ENCODE data around the gene OSBPL10. TPM values are rescaled to one million over a fixed set of nuclear protein-coding genes. Genes with fewer than 3 reads are reported as not detected.

Gene OSBPL10
- total RNA-seq, 1 donor from 2014 or later = 18.8 TPM

- no peaks in the 10 kb centered on the region for H3K4me1 ChIP-seq
- DNase-seq (no peak), ATAC-seq (no peak)
- intact Hi-C loops (cut with DNase I) = no loop called here
- H3K9me3 ChIP-seq = no peaks in the 10 kb centered on the region
- no peak overlapping the region for H3K27ac ChIP-seq
- H3K27me3 ChIP-seq (ENCODE audit: low read depth) = no peaks in the 10 kb centered on the region
- H3K36me3 ChIP-seq = no peaks in the 10 kb centered on the region
- H3K4me3 ChIP-seq = no peak overlapping the region
- TF ChIP-seq CTCF (IDR thresholded peaks at IDR 0.05) = no peak
These were observed 159.9 kb downstream of the OSBPL10 start for GRCh38 chr3:31821118-31821517.

- ATAC-seq = no peak
- H3K4me1 ChIP-seq = no peaks in the 10 kb centered on the region
- no peaks in the 10 kb centered on the region for H3K9me3 ChIP-seq
- intact Hi-C loops (cut with DNase I) = no loop called here
- DNase-seq = no peak
- TF ChIP-seq CTCF (IDR thresholded peaks at IDR 0.05) = no peak
- H3K27ac ChIP-seq = no peak overlapping the region
- H3K4me3 ChIP-seq = no peak overlapping the region
- no peaks in the 10 kb centered on the region for H3K36me3 ChIP-seq
- H3K27me3 ChIP-seq (ENCODE audit: low read depth) = no peaks in the 10 kb centered on the region
These were observed 161.6 kb downstream of the OSBPL10 start for GRCh38 chr3:31819441-31819840.

- Histone ChIP-seq H3K27me3 (ENCODE audit: low read depth) (no peaks in the 10 kb centered on the region), H3K27ac (no peak overlapping the region), H3K4me1 (no peaks in the 10 kb centered on the region), H3K9me3 (no peaks in the 10 kb centered on the region), H3K4me3 (no peak overlapping the region), H3K36me3 (no peaks in the 10 kb centered on the region)
- DNase-seq (no peak), ATAC-seq (peak in 1 of 2 donors; percentile 22)
- no peak for TF ChIP-seq CTCF (IDR thresholded peaks at IDR 0.05)
- intact Hi-C loops (cut with DNase I) = no loop called here
These were observed 163.6 kb downstream of the OSBPL10 start for GRCh38 chr3:31817411-31817966.

GRCh38 chr3:31815631-31816440 lies 165.2 kb downstream of the OSBPL10 start:
- ATAC-seq (no peak), DNase-seq (no peak)
- no peak for TF ChIP-seq CTCF (IDR thresholded peaks at IDR 0.05)
- Histone ChIP-seq H3K4me1 (no peaks in the 10 kb centered on the region), H3K36me3 (no peaks in the 10 kb centered on the region), H3K9me3 (no peaks in the 10 kb centered on the region), H3K4me3 (no peak overlapping the region), H3K27me3 (ENCODE audit: low read depth) (no peaks in the 10 kb centered on the region), H3K27ac (no peak overlapping the region)
- intact Hi-C loops (cut with DNase I) = no loop called here

GRCh38 chr3:31815006-31815405 lies 166.1 kb downstream of the OSBPL10 start:
- Histone ChIP-seq H3K27ac (no peak overlapping the region), H3K9me3 (no peaks in the 10 kb centered on the region), H3K36me3 (no peaks in the 10 kb centered on the region), H3K4me1 (no peaks in the 10 kb centered on the region), H3K27me3 (ENCODE audit: low read depth) (no peaks in the 10 kb centered on the region), H3K4me3 (no peak overlapping the region)
- DNase-seq (no peak), ATAC-seq (no peak)
- intact Hi-C loops (cut with DNase I) = no loop called here
- TF ChIP-seq CTCF (IDR thresholded peaks at IDR 0.05) = no peak

Measured in lower lobe of right lung (tissue), 2 donors.